H1 (cell line): ENCODE measurements around the gene TRIM4. TPM values are rescaled to one million over a fixed set of nuclear protein-coding genes. Genes with fewer than 3 reads are reported as not detected.
A peak's percentile ranks its signal among the peaks of the same experiment; 100 is the strongest.

Experiments
- CTCF ChIA-PET: fragments of 300-600 bp; sonication (Branson Sonifier 250); formaldehyde crosslinking; loops from one replicate; lab custom pipeline; 2021; ENCODE audit not compliant: partially characterized antibody; lab: Charles Lee
- POLR2A ChIA-PET: fragments of 300-600 bp; sonication (Branson Sonifier 250); formaldehyde crosslinking; loops from one replicate; lab custom pipeline; 2021; ENCODE audit warnings: inconsistent platforms; ENCODE audit not compliant: partially characterized antibody; lab: Charles Lee
- DNase-seq, 2 experiments: peaks; one replicate each; pipeline versions ENCODE4 v3.0.0 to v3.0.0-alpha.2; 2010 to 2022; ENCODE audit warnings: low spot score in 2 of 2, low read depth in 1 of 2, mixed read lengths in 1 of 2
- FAIRE-seq: peaks from 2 replicates; lab custom pipeline; 2011; peaks lifted over from hg19 to GRCh38; lab: Jason Lieb, UNC
- H2AFZ ChIP-seq: 2 replicates; pipeline ENCODE4 v1.8.1; 2012; ENCODE audit warnings: low read length, inconsistent platforms
- H2AK5ac ChIP-seq: 2 replicates; pipeline ENCODE4 v1.6.1; 2013; ENCODE audit warnings: low read depth, low read length
- H2BK120ac ChIP-seq: replicated peaks from 2 replicates; pipeline ENCODE3; 2013; ENCODE audit warnings: low read depth, low read length, inconsistent platforms
- H2BK12ac ChIP-seq: 2 replicates; pipeline ENCODE4 v1.6.1; 2013; ENCODE audit warnings: low read depth, low read length
- H2BK15ac ChIP-seq: 2 replicates; pipeline ENCODE4 v1.6.1; 2013; ENCODE audit warnings: low read length
- H2BK20ac ChIP-seq: 2 replicates; pipeline ENCODE4 v1.6.1; 2013; ENCODE audit warnings: low read length
- H2BK5ac ChIP-seq: 2 replicates; pipeline ENCODE4 v1.6.1; 2013; ENCODE audit warnings: low read depth, low read length
- H3K14ac ChIP-seq: 2 replicates; pipeline ENCODE4 v1.6.1; 2013; ENCODE audit warnings: inconsistent platforms; ENCODE audit not compliant: insufficient read length
- H3K18ac ChIP-seq: 2 replicates; pipeline ENCODE4 v1.6.1; 2013; ENCODE audit warnings: low read length; ENCODE audit errors: extremely low read depth
- H3K23ac ChIP-seq: 2 replicates; pipeline ENCODE4 v1.6.1; 2013; ENCODE audit warnings: inconsistent platforms; ENCODE audit not compliant: insufficient read length
- H3K23me2 ChIP-seq: 2 replicates; pipeline ENCODE4 v1.6.1; 2013; ENCODE audit warnings: low read depth, low read length
- H3K27ac ChIP-seq: 2 replicates; pipeline ENCODE4 v1.6.1; 2011; ENCODE audit warnings: low read depth, low read length, inconsistent platforms
- H3K27me3 ChIP-seq, 4 experiments: replicated peaks in 1 of 4; 1 replicate in 1 of 4; 2 replicates in 3 of 4; pipeline versions ENCODE4 v1.6.1 to v1.8.1; 2011 to 2013; ENCODE audit warnings: low read length in 3 of 4, mild to moderate bottlenecking in 3 of 4, inconsistent platforms in 2 of 4, mixed read lengths in 2 of 4, moderate library complexity in 1 of 4; ENCODE audit not compliant: control insufficient read depth in 3 of 4, insufficient read depth in 3 of 4; ENCODE audit errors: extremely low read depth in 1 of 4
- H3K36me3 ChIP-seq, 4 experiments: 2 replicates each; pipeline versions ENCODE4 v1.6.1 to v1.8.1; 2011 to 2013; ENCODE audit warnings: mild to moderate bottlenecking in 4 of 4, low read length in 3 of 4, moderate library complexity in 2 of 4, control low read depth in 1 of 4, inconsistent platforms in 1 of 4; ENCODE audit not compliant: insufficient read depth in 4 of 4, control insufficient read depth in 2 of 4
- H3K4ac ChIP-seq: replicated peaks from 2 replicates; pipeline ENCODE3; 2013; ENCODE audit warnings: low read length, low read depth, mixed read lengths, inconsistent platforms; ENCODE audit not compliant: insufficient read length
- H3K4me1 ChIP-seq, 4 experiments: replicated peaks in 1 of 4; 1 replicate in 1 of 4; 2 replicates in 3 of 4; pipeline versions ENCODE4 v1.6.1 to v1.8.1; 2011 to 2013; ENCODE audit warnings: low read length in 3 of 4, inconsistent platforms in 2 of 4, mixed read lengths in 1 of 4; ENCODE audit not compliant: insufficient read depth in 4 of 4, control insufficient read depth in 3 of 4
- H3K4me2 ChIP-seq, 2 experiments: 2 replicates each; pipeline versions ENCODE4 v1.6.1 to v1.8.1; 2011 to 2013; ENCODE audit warnings: low read depth in 2 of 2, low read length in 2 of 2, control low read depth in 1 of 2, inconsistent platforms in 1 of 2, mild to moderate bottlenecking in 1 of 2; ENCODE audit not compliant: insufficient read depth in 1 of 2
- H3K4me3 ChIP-seq, 4 experiments: fragments of 200-600, 300-600 bp in 1 of 4; sonication (generic), shearing (Covaris generic), sonication (Bioruptor Twin) in 1 of 4; 2 replicates each; pipeline versions ENCODE4 v1.5.1 to v1.8.1; 2011 to 2016; ENCODE audit warnings: low read length in 4 of 4, low read depth in 3 of 4, control low read depth in 2 of 4, inconsistent platforms in 2 of 4, mild to moderate bottlenecking in 2 of 4, mixed read lengths in 1 of 4, moderate library complexity in 1 of 4; ENCODE audit not compliant: insufficient read depth in 2 of 4; ENCODE audit errors: extremely low read depth in 1 of 4
- H3K56ac ChIP-seq: replicated peaks from 2 replicates; pipeline ENCODE3; 2013; ENCODE audit warnings: low read depth, mild to moderate bottlenecking, mixed read lengths, low read length, inconsistent platforms; ENCODE audit not compliant: insufficient read length
- H3K79me1 ChIP-seq: 2 replicates; pipeline ENCODE4 v1.6.1; 2013; ENCODE audit warnings: low read depth, low read length, control low read depth
- H3K79me2 ChIP-seq, 2 experiments: 2 replicates each; pipeline versions ENCODE4 v1.6.1 to v1.8.1; 2012 to 2013; ENCODE audit warnings: low read length in 2 of 2, mild to moderate bottlenecking in 2 of 2, inconsistent platforms in 1 of 2; ENCODE audit not compliant: insufficient read depth in 2 of 2, control insufficient read depth in 1 of 2
- H3K9ac ChIP-seq, 4 experiments: replicated peaks in 1 of 4; 1 replicate in 1 of 4; 2 replicates in 3 of 4; pipeline versions ENCODE4 v1.6.1 to v1.8.1; 2011 to 2013; ENCODE audit warnings: low read depth in 3 of 4, low read length in 3 of 4, control low read depth in 2 of 4, mild to moderate bottlenecking in 2 of 4, moderate library complexity in 2 of 4, inconsistent platforms in 1 of 4; ENCODE audit errors: extremely low read depth in 1 of 4
- H3K9me3 ChIP-seq, 2 experiments: 2 replicates each; pipeline versions ENCODE4 v1.6.1 to v1.8.1; 2012 to 2013; ENCODE audit warnings: mild to moderate bottlenecking in 2 of 2, moderate library complexity in 2 of 2, control low read depth in 1 of 2, inconsistent platforms in 1 of 2, low read depth in 1 of 2, low read length in 1 of 2, mixed read lengths in 1 of 2; ENCODE audit not compliant: insufficient read depth in 2 of 2
- H4K20me1 ChIP-seq, 2 experiments: replicated peaks in 1 of 2; 2 replicates each; pipeline versions ENCODE3 to v1.8.1; 2011 to 2013; ENCODE audit warnings: inconsistent platforms in 2 of 2, low read length in 2 of 2, mild to moderate bottlenecking in 1 of 2; ENCODE audit not compliant: insufficient read depth in 2 of 2, control insufficient read depth in 1 of 2
- H4K5ac ChIP-seq: 2 replicates; pipeline ENCODE4 v1.6.1; 2013; ENCODE audit warnings: low read length, low read depth, mixed read lengths, inconsistent platforms; ENCODE audit not compliant: insufficient read length
- H4K8ac ChIP-seq: 2 replicates; pipeline ENCODE4 v1.8.0; 2013; ENCODE audit warnings: mild to moderate bottlenecking, moderate library complexity, low read length, inconsistent platforms; ENCODE audit not compliant: insufficient read depth; ENCODE audit errors: extremely low read depth
- H4K91ac ChIP-seq: replicated peaks from 2 replicates; pipeline ENCODE3; 2013; ENCODE audit warnings: low read length, mixed read lengths, inconsistent platforms; ENCODE audit not compliant: insufficient read length
- CHD2 ChIP-seq: IDR thresholded peaks from 2 replicates; pipeline ENCODE4 v1.6.1; 2012; ENCODE audit warnings: low read length, improper control_type of control experiment
- CTCF ChIP-seq, 3 experiments: IDR thresholded peaks; 1 replicate in 2 of 3; 2 replicates in 1 of 3; pipeline versions ENCODE4 v1.5.1 to v1.6.1; 2011; ENCODE audit warnings: low read length in 3 of 3, mild to moderate bottlenecking in 3 of 3, inconsistent platforms in 2 of 3, low read depth in 1 of 3, moderate library complexity in 1 of 3; ENCODE audit not compliant: insufficient read depth in 1 of 3; ENCODE audit errors: control extremely low read depth in 1 of 3
- RAD21 ChIP-seq, 2 experiments: IDR thresholded peaks in 1 of 2; conservative IDR thresholded peaks in 1 of 2; 2 replicates each; pipeline ENCODE4 v1.6.1; 2011; ENCODE audit warnings: low read depth in 2 of 2, low read length in 2 of 2, improper control_type of control experiment in 1 of 2, inconsistent platforms in 1 of 2, mild to moderate bottlenecking in 1 of 2, moderate library complexity in 1 of 2
- WGBS, 2 experiments: shearing (Covaris generic) in 1 of 2; methylation state at CpG; one replicate each; pipeline versions ENCODE4 v1.1.6 to v1.1.7; 2013 to 2015; ENCODE audit warnings: low lambda C conversion rate in 2 of 2, mixed read lengths in 2 of 2, inconsistent platforms in 1 of 2, low coverage in 1 of 2, missing lambda C conversion rate in 1 of 2; ENCODE audit not compliant: insufficient replicate concordance in 2 of 2, insufficient coverage in 1 of 2, insufficient read length in 1 of 2; ENCODE audit errors: extremely low coverage in 1 of 2, missing lambda C conversion rate in 1 of 2; 5-methylcytosine and 5-hydroxymethylcytosine counted together
- polyA plus RNA-seq, 7 experiments: library from polyadenylated mRNA; depleted of rRNA in 3 of 7; stranded (reverse) in 5 of 7; unstranded in 2 of 7; fragments of >200 nt in 5 of 7; fragments of 200-250 nt in 2 of 7; gene quantifications; 1 replicate in 5 of 7; 2 replicates in 1 of 7; 4 replicates in 1 of 7; pipeline versions ENCODE4 v1.2.1 to v1.2.3, GENCODE V29; 2011 to 2013; ENCODE audit warnings: missing spikeins in 2 of 7, mixed read lengths in 2 of 7
- total RNA-seq: library from RNA; stranded (reverse); fragmentation: NEBNext Ultra II Directional; extraction: Animal tissue kit (Norgen Biotek cat#: 25700); gene quantifications from 2 replicates; pipeline ENCODE4 v1.2.1, GENCODE V29; 2021

The TRIM4 gene
- total and polyA plus RNA-seq, 2 of the 8 experiments (the other 6 are each of a cell fraction or from before 2014, with no cell fraction given) = 0.03 to 7.3 TPM

GRCh38 chr7:99949645-99950228, 30.4 kb upstream of the TRIM4 start:
- H2BK15ac ChIP-seq = no peak overlapping the region
- peaks cover 4 to 6% (median 5%) of the 10 kb centered on the region in 4 experiments; a peak in 5 of 7 replicates for H3K4me1 ChIP-seq
- H3K27ac ChIP-seq = no peak overlapping the region
- H2BK12ac ChIP-seq = no peak overlapping the region
- ChIA-PET POLR2A (interaction anchor here (0.6 to 2.2 kb wide), 4 partner anchors 9 to 34 kb away, joined by 3 to 8 read pairs (median 3); no protein-coding TSS in a partner anchor), CTCF (interaction anchor here (0.8 to 5.4 kb wide), 13 partner anchors 13 to 44 kb away, joined by 3 to 36 read pairs (median 4); partner anchors contain the start of genes AZGP1, GJC3 and TRIM4)
- H4K91ac ChIP-seq = no peak overlapping the region
- no peaks in the 10 kb centered on the region for H4K20me1 ChIP-seq
- no peak overlapping the region for H3K4me2 ChIP-seq
- no peak overlapping the region for H3K4ac ChIP-seq
- no peaks in the 10 kb centered on the region for H3K27me3 ChIP-seq
- peaks cover 14 to 18% of the 10 kb centered on the region in 2 experiments; a peak in 3 of 4 replicates for H3K9me3 ChIP-seq
- 87% methylated on average over 3 of the region's 3 CpGs; no CpG with 5 or more reads in 1 of the 2 experiments for WGBS, 2 experiments
- DNase-seq (no peak), FAIRE-seq (peak; percentile 48)
- H4K8ac ChIP-seq = no peak overlapping the region
- H3K79me1 ChIP-seq = no peaks in the 10 kb centered on the region; the same call in 1 of the 2 replicates
- H2AK5ac ChIP-seq = no peak overlapping the region
- H3K14ac ChIP-seq = no peak overlapping the region
- no peak overlapping the region for H4K5ac ChIP-seq
- H2BK20ac ChIP-seq = no peak overlapping the region
- H2BK5ac ChIP-seq = no peak overlapping the region
- no peak overlapping the region for H2BK120ac ChIP-seq
- no peaks in the 10 kb centered on the region for H3K23me2 ChIP-seq
- no peaks in the 10 kb centered on the region; a peak in 1 of 8 replicates for H3K36me3 ChIP-seq
- H3K9ac ChIP-seq = no peak overlapping the region
- H3K79me2 ChIP-seq = no peaks in the 10 kb centered on the region
- H3K18ac ChIP-seq = no peak overlapping the region
- no peak overlapping the region for H2AFZ ChIP-seq
- H3K4me3 ChIP-seq = no peak overlapping the region
- TF ChIP-seq CTCF (IDR thresholded peaks at IDR 0.05; ENCODE audit: control extremely low read depth in 1 of 3, insufficient read depth in 1 of 3, low read depth in 1 of 3, low read length in 3 of 3) (peak in 2 of 3 experiments; percentile 35 to 49; a peak in 2 of 4 replicates), RAD21 (IDR thresholded peaks at IDR 0.05 in 1 of 2, conservative IDR thresholded peaks at IDR 0.05 in 1 of 2; ENCODE audit: low read depth in 2 of 2, low read length in 2 of 2) (peak; percentile 48 to 58), CHD2 (no peak)
- H3K23ac ChIP-seq = no peak overlapping the region
- no peak overlapping the region for H3K56ac ChIP-seq
